Measurements from ENCODE around the gene NLRX1.
"Not testable (repeated sequence)": the region's sequence is repeated elsewhere in the genome, so short reads cannot be mapped to it uniquely, and the experiment has no call there.

Gene NLRX1

GRCh38 chr11:119187123-119187892 lies 18.8 kb downstream of the NLRX1 start:
- no peak for DNase-seq

- no peak for DNase-seq
Observed at GRCh38 chr11:119188067-119188466, 19.5 kb downstream of the NLRX1 start.

- DNase-seq = no peak
Observed at GRCh38 chr11:119188887-119189286, 20.4 kb downstream of the NLRX1 start.

- DNase-seq = no peak
Observed at GRCh38 chr11:119189393-119189792, 20.9 kb downstream of the NLRX1 start.

- DNase-seq = no peak
Observed at GRCh38 chr11:119190531-119190930, 22.0 kb downstream of the NLRX1 start.

GRCh38 chr11:119191265-119191664 lies 22.7 kb downstream of the NLRX1 start:
- DNase-seq = not testable (repeated sequence)

GRCh38 chr11:119192111-119192510 lies 23.6 kb downstream of the NLRX1 start:
- no peak for DNase-seq

GRCh38 chr11:119193001-119193400 lies 24.5 kb downstream of the NLRX1 start:
- no peak for DNase-seq

- no peak for DNase-seq
Observed at GRCh38 chr11:119193626-119194025, 25.1 kb downstream of the NLRX1 start.

GRCh38 chr11:119194811-119195440 lies 26.4 kb downstream of the NLRX1 start:
- no peak for DNase-seq

GRCh38 chr11:119195680-119196079 lies 27.2 kb downstream of the NLRX1 start:
- DNase-seq = no peak

GRCh38 chr11:119196833-119197483 lies 28.4 kb downstream of the NLRX1 start:
- peak; percentile 64 for DNase-seq

- DNase-seq = no peak
Observed at GRCh38 chr11:119198925-119199324, 30.4 kb downstream of the NLRX1 start.

GRCh38 chr11:119201236-119201635 lies 32.7 kb downstream of the NLRX1 start:
- not testable (repeated sequence) for DNase-seq

- no peak for DNase-seq
Observed at GRCh38 chr11:119202554-119202953, 34.0 kb downstream of the NLRX1 start.

GRCh38 chr11:119204066-119204465 lies 35.5 kb downstream of the NLRX1 start:
- no peak for DNase-seq

GRCh38 chr11:119205080-119205479 lies 36.6 kb downstream of the NLRX1 start:
- no peak for DNase-seq

- peak; percentile 73 for DNase-seq
Observed at GRCh38 chr11:119205574-119206510, 37.3 kb downstream of the NLRX1 start, which contains the start of gene CBL. Gene CBL (plus strand): TSS chr11:119206339. CDS start chr11:119206418, 79 bp downstream.

GRCh38 chr11:119206511-119207414 lies 38.2 kb downstream of the NLRX1 start:
- DNase-seq = no peak

GRCh38 chr11:119207415-119207960 lies 39.0 kb downstream of the NLRX1 start:
- DNase-seq = no peak

GRCh38 chr11:119209186-119209585 lies 40.7 kb downstream of the NLRX1 start:
- no peak for DNase-seq

Measured in DMS153 (cell line).